GM19099 (cell line): Measurements from ENCODE around the gene MRPL9.

Experiments used
- POLR2A ChIP-seq: IDR thresholded peaks from 3 replicates; pipeline ENCODE4 v1.6.1; 2011; ENCODE audit warnings: low read depth; ENCODE audit not compliant: insufficient read length; ENCODE audit errors: extremely low read depth

MRPL9 gene

GRCh38 chr1:151799179-151800022 is 36.1 kb upstream of the MRPL9 start:
- TF ChIP-seq POLR2A, result no peak

GRCh38 chr1:151798571-151798970 is 35.3 kb upstream of the MRPL9 start:
- TF ChIP-seq POLR2A, result no peak

- no peak for TF ChIP-seq POLR2A
These were observed 27.8 kb upstream of the MRPL9 start for GRCh38 chr1:151790940-151791651.

GRCh38 chr1:151790071-151790939 is 27.0 kb upstream of the MRPL9 start, which contains the start of gene TDRKH:
Gene TDRKH (minus strand): TSS chr1:151790500. CDS start chr1:151783022, 7,478 bp downstream.
- peak; percentile 64 for TF ChIP-seq POLR2A

GRCh38 chr1:151787689-151788088 is 24.4 kb upstream of the MRPL9 start:
- TF ChIP-seq POLR2A, result no peak

- no peak for TF ChIP-seq POLR2A
These were observed 20.5 kb upstream of the MRPL9 start for GRCh38 chr1:151783796-151784195.

- no peak for TF ChIP-seq POLR2A
These were observed 19.4 kb upstream of the MRPL9 start for GRCh38 chr1:151782741-151783140.

GRCh38 chr1:151779852-151780251 is 16.6 kb upstream of the MRPL9 start:
- TF ChIP-seq POLR2A, result no peak

GRCh38 chr1:151777317-151777716 is 14.0 kb upstream of the MRPL9 start:
- TF ChIP-seq POLR2A, result no peak

- TF ChIP-seq POLR2A, result no peak
These were observed 13.4 kb upstream of the MRPL9 start for GRCh38 chr1:151776665-151777062.

GRCh38 chr1:151775894-151776664 is 12.8 kb upstream of the MRPL9 start:
- no peak for TF ChIP-seq POLR2A

- no peak for TF ChIP-seq POLR2A
These were observed 11.1 kb upstream of the MRPL9 start for GRCh38 chr1:151774256-151774922.

- TF ChIP-seq POLR2A, result no peak
These were observed 10.4 kb upstream of the MRPL9 start for GRCh38 chr1:151773702-151774101.

- no peak for TF ChIP-seq POLR2A
These were observed 694 bp upstream of the MRPL9 start for GRCh38 chr1:151763990-151764389.
